GM19351 (cell line): ENCODE data around the gene PIK3R3.
A peak's percentile ranks its signal among the peaks of the same experiment; 100 is the strongest.

Experiments
- ATAC-seq: cut with Tn5 transposase; IDR thresholded peaks from one replicate; pipeline ENCODE4 v1.9.1; 2021; ENCODE audit warnings: mild to moderate bottlenecking, moderate library complexity; ENCODE audit not compliant: unreplicated experiment

Gene PIK3R3

DNA sequence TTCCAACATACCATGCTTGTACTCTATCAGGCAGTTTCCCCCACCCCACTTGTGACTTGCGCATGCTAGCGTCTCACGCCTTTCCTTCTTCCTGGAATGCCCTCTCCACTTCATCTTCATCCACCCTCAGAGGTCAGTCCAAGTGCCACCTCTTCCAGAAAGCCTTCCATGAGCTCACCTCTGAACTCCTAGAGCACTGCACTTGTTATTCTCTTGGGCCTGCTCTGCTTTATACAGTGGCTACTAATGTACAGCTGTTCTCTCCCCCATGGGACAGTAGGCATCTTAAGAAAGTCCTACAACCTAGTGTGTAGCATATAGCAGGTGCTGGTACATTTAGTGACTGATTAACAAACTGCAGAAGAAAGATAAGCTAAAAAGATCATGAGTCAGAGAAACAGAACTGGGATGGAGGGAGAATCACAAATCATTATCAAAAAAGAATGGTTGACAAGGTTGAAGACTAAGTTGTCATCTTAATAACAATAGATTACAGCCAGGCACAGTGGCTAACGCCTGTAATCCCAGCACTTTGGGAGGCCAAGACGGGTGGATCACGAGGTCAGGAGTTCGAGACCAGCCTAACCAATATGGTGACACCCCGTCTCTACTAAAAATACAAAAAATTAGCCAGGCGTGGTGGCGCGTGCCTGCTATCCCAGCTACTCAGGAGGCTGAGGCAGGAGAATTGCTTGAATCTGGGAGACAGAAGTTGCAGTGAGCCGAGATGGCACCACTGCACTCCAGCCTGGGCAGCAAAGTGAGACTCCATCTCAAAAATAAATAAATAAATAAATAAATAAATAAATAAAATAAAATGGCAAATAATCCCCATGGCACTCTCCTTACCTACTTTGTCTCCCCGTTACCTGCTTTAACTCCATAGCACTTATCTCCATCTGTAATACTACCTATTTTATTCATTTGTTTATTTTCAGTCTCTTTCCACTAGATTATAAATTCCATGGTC is 26.2 kb upstream of the PIK3R3 start:
- ATAC-seq, result no peak

- ATAC-seq, result no peak
Measured at GRCh38 chr1:46157916-46158311, 25.5 kb upstream of the PIK3R3 start.

GRCh38 chr1:46153732-46154131 is 21.3 kb upstream of the PIK3R3 start:
- no peak for ATAC-seq

GRCh38 chr1:46153228-46153627 is 20.8 kb upstream of the PIK3R3 start:
- no peak for ATAC-seq

- no peak for ATAC-seq
Measured at GRCh38 chr1:46152016-46152415, 19.6 kb upstream of the PIK3R3 start.

- no peak for ATAC-seq
Measured at GRCh38 chr1:46150085-46150484, 17.7 kb upstream of the PIK3R3 start.

DNA sequence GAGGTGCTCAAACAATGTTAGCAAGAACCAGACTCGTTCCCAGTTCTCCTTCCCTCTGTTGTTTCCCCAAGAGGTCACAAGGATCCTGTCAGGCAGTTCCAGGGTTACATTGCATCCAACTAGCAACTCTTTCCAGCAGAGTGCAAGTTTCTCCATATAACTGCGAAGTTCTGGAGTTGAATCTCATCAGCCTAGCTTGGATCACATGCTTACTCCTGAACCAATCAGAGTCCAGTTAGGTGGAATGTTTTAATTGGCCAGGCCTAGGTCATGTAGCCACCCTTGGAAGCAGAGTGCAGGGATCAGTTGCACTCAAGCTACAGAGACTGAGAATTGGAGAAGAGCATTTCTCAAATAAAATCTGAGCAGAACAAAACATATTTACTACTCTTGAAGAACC is 15.9 kb upstream of the PIK3R3 start:
- no peak for ATAC-seq

DNA sequence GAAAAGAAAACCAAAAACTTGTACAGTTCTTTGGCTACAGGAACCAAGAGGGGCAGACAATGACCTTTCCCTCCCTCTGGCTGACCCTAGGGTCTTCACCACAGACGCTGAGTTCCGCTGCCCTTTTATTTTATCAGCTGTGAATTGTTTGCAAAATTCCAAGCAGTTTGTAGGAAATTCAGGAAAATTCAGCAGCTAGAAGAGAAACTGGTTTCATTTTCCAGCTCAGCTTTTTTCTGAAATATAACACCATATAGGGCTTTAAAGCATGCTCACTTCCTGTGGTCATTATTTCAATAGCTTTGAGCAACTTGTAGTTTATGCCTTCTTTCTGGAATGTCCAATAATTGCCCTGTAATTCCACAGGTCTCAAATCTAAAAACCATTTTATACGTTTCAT is 5.5 kb upstream of the PIK3R3 start:
- no peak for ATAC-seq

DNA sequence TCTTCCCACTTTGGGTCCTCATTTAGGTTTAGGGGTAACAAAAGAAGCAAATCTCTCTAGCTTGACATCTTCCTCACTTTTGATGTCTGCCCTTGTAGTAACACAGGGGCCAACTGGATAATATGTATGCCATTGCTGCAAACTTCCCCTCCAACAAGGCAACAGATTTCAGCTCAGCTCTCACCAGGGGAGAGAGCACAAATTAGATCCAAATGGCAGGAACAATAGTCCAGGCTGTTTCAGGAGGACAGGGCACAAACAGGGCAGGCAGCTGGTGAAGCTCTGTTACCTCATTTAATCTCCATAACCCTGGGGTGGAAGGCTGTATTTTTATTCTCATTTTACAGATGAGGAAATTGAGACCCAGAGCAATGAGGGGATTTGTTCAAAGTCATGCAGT is 4.3 kb upstream of the PIK3R3 start:
- no peak for ATAC-seq

DNA sequence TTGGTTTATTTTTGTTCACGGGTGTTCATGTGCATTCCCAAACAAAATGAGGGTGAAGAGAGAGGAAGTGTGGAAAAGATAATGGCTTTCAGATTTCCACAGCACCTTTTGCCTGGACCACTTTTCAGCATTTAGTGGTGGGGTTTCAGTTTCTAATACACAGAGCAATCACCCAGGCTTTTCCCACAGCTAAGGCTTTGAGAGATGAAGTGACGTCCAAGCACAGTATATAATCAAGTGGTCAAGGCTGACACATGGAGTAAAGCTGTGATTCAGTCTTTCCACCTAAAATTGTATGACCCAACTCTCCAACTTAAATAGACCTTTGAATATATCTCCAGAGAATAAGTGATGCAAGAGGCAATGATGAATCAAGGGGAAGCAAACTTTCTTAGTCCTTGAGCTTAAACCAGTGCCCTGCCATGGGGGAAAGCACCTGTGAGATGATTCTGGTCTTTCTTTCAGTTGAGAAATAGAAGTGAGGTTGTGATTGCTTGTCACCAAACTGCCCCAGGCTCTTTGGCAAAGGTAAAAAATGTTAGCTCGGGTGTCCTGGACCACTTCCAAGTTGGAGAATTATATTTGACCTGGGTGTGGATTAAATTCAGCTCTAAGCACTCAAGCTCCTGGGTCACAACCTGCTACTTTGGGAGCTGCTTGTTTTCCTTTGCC is 2.4 kb upstream of the PIK3R3 start:
- ATAC-seq, result no peak

DNA sequence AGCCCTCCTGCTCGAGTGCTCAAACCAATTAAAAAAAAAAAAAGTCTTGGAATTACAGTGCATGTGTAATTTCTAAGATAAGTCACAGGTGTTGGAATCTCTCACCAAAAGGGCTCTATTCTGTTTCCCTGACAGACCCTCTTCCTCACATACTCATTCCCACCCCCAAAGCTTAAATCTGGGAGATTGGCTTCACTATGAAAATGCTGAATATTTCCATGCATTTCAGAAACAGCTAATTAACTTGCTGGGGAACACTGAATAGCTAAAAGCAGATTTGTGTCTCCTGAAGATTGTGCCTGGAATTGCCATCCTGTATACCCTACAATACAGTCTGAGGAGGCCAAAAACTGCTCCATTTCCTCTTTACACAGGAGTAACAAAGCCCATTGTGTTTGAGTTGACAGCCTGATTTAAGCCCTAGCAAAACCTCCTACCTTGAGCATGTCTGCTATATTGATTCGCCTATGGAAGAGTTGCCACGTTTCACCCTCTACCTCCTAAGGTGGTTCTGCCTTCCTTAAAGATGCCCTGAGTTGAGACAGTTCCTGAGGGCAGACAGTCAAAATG is 1.4 kb upstream of the PIK3R3 start:
- no peak for ATAC-seq

GRCh38 chr1:46133181-46133658 is 791 bp upstream of the PIK3R3 start:
- ATAC-seq, result peak; percentile 50

- ATAC-seq, result no peak
Measured at GRCh38 chr1:46131712-46132528, 509 bp downstream of the PIK3R3 start.

DNA sequence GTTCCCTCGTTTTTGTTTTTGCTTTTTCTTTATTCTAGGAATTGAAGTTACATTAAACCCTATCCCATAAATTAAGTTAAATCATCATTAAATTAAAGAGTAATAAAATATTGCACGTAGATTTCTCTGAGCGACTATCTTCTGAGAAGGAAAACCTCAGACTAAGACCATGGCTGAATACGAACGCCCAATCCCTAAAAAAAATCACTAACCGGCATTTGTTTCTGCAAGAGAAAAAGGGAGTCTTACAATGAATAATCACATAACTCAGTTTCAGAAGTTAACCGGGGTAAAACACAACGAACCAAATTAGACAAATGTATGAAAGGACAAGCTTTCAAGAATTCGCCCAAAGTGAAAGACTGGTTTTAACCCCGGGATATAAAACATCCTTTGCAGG is 1.3 kb downstream of the PIK3R3 start:
- no peak for ATAC-seq

DNA sequence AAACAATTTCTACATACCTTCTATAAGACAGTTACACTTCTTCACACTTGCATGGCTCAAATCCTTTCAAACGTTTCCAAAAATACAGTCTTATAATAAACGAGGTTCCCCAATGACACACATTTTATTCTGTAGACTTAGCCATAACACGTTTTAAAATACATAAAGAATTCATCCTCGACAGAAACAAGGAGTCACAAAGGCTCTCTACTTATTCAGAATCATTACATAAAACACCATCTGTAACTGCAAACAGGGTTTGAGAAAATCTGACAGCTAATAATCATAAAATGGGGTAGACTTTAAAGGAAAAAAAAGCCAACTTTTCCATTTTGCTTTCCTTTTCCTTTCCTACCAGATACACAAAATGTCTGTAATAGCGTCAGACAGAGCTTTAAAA is 1.8 kb downstream of the PIK3R3 start:
- no peak for ATAC-seq

GRCh38 chr1:46130121-46130520 is 2.3 kb downstream of the PIK3R3 start:
- ATAC-seq, result no peak

DNA sequence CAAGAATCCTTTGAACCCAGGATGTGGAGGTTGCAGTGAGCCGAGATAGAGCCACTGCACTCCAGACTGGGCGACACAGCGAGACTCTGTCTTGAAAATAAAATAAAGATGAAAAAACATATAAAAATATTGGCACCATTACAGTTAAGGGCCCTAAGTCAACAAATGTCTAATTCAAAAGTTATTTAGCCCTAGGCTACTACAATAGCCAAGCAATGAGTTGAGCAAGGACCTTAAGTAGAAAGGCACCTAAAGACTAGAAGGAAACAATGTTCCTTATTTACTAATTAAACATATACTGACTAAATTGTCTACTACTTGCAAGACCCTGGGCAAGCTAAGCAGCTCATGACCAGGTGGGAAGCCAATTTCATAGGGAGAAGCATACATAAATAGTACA is 4.1 kb downstream of the PIK3R3 start:
- no peak for ATAC-seq

DNA sequence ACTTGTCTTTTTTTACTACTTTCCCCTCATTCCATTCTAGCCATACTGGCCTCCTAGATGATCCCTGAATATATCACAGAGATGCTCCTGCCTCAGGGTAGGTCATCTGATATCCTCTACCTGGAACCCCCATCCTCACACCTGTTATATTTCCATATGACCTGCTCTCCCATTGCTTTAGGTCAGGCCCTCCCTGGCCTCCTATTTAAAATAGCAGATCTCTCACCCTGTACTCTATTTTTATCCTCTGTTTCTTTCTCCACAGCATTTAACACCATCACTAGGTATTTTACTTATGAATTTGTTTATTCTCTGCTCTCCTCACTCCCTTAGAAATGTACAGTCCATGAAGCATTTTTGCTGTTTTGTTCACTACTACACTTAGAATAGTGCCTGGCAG is 13.6 kb downstream of the PIK3R3 start:
- ATAC-seq, result no peak

GRCh38 chr1:46117810-46118494 is 14.5 kb downstream of the PIK3R3 start:
- ATAC-seq, result no peak

DNA sequence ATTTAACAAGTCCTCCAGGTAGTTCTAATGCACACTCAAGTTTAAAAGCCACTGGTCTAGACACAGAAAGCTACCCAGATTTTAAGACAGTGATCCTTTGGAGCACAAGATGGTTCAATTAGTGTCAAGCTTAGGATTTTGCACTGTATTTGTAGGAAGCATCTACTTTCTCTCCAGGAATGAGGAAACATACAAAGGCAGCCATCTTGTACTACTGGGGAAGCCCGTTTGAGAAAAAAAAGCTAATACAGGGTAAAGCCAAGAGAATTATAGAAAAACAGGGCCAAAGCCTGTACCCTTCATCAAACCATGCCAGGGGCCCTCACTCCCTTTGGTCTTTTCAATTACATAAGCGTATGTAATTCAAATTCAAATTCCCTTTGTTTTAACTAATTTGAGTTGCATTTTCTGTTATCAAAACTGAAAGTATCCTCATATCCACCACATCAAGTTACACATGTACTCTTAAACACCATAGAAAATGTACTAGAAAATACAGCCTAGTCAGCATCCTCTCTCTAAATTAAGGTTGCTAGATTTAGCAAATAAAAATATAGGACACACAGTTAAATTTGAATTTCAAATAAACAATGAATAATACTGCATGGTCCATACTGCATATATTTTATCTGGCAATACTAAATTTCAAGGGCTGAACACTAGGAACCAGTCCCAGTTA is 17.4 kb downstream of the PIK3R3 start:
- ATAC-seq, result no peak
